ENCODE data around the gene TLCD1.
"Not testable (repeated sequence)": the region's sequence is repeated elsewhere in the genome, so short reads cannot be mapped to it uniquely, and the experiment has no call there.

Gene TLCD1

GRCh38 chr17:28746611-28747050 is 20.6 kb upstream of the TLCD1 start:
- DNase-seq, result no peak

- DNase-seq, result no peak
These were observed 19.9 kb upstream of the TLCD1 start for GRCh38 chr17:28745786-28746411.

- no peak for DNase-seq
These were observed 19.1 kb upstream of the TLCD1 start for GRCh38 chr17:28744972-28745785.

DNA sequence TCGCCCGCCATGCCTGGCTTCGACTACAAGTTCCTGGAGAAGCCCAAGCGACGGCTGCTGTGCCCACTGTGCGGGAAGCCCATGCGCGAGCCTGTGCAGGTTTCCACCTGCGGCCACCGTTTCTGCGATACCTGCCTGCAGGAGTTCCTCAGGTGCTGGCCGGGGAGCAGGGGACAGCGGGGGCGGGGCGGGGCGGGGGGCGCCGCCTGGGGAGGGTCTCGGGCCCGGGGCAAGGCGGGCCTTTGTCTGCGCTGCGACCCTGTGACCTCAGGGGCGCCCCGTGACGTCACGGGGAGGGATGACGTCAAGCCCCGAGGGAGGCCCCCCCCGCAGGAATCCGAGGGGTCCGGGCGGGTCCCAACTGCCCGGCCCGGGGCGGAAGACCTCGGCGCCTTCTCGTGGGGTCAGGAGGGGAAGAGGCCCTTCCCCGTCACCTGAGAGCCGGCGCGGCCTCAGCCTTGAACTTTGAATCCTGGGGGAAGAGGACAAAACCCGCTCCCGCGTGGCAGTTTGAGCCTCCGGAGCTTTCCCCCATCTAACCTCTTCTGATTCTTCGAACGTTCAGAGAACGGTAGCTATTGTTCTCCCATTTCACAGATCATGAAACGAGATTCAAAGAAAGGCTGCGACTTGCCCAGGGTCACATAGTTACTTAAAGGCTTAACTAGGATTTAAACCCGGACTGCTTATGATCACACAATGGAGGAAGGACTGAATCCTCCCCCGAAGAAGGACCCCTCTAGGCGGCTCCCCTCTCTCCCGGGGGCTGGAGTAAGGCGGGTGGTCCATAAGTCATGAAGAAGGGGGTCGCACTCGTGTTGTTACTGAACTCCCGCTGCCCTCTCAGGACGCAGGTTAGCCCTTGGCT is 18.3 kb upstream of the TLCD1 start:
- peak; percentile 49 for DNase-seq

DNA sequence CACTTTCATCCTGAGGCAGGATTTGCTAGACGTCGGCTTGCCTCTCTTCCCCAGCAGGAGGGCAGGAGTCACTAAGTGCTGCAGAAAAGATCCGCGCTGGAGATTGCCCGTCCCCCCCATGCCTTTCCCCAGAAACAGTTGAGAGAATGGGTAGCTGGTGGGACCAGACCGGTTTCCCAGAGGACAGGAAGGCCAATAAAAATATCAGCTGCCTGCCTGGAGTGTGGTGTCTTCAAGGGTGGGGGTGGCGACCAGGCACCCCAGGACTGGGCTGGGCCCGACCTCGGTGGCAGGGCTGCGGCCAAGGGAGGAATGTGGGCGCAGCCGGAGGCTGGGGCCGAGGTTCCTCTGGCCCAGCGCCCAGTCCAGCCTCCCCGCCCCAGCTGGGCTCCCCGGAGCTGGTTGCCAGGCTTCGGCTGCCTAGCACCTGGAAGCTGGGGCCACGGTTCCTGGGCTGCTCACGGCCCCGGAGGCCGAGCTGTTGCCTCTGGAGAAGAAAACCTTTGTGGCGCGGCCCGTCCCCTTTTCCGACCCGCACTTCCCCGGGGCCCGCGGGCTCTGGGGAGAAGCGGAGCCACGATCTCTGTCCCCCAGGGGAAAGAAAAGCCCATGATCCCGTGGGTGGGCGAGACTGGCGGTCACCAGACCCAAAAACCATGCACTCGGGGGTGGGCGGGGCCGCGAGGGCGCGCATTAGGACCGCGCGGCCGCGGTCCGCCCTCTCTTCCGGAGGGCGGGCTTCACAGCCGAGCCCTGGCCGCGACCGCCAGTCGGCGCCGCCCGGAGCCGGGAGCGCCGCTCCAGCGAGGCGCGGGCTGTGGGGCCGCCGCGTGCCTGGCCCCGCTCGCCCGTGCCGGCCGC is 17.4 kb upstream of the TLCD1 start, which contains the start of gene TRAF4:
TRAF4 (plus strand) TSS at position 769 of the 861 bp plus-strand sequence. CDS start 102 bp downstream, outside the sequence.
- peak; percentile 73 for DNase-seq

DNA sequence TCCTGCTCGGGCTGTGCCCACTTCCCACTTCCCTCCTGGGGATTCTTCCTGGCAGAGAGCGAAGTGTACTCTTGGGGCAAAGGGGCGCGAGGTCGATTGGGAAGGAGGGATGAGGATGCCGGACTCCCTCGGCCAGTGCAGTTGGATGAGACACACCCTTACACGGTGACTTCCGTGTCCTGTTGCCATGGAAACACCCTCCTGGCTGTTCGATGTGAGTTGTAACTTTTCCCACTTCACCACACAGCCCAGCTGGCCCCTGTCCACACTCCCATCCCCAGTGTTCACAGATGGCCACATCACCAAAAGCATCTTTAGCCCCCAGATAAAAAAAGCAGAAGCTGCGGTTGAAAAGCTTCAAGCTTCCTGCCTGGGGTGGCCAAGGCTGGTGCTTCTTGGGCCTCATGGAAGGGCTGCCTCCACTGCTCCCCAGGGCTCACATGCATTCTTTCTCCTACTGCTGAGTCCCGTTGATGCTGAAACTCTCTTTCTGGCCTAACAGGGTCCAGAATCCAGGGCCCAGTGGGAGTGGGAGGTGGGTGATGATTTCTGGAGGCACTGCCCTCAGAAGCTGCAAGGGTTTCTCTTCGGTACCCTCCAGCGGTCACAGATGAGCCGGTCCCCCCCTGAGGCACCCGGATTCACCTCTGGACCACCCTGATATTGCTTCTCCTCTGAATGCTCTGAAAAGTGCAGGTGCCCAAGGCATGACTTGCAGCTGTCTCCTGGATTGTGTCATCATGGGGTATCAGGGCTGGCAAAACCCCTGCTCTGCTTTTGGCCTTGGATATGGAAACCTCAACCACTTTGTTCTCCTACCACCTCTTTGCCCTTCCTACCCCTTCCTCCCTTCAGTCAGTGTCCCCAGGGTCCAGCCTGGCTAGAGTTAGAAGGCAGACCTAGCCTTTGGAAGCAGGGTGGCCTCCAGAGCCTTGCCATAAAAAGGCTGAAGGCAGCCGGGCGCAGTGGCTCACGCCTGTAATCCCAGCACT is 15.6 kb upstream of the TLCD1 start:
- no peak for DNase-seq

GRCh38 chr17:28740406-28741357 is 14.6 kb upstream of the TLCD1 start:
- DNase-seq, result no peak

GRCh38 chr17:28738680-28739384 is 12.8 kb upstream of the TLCD1 start:
- peak; percentile 67 for DNase-seq

DNA sequence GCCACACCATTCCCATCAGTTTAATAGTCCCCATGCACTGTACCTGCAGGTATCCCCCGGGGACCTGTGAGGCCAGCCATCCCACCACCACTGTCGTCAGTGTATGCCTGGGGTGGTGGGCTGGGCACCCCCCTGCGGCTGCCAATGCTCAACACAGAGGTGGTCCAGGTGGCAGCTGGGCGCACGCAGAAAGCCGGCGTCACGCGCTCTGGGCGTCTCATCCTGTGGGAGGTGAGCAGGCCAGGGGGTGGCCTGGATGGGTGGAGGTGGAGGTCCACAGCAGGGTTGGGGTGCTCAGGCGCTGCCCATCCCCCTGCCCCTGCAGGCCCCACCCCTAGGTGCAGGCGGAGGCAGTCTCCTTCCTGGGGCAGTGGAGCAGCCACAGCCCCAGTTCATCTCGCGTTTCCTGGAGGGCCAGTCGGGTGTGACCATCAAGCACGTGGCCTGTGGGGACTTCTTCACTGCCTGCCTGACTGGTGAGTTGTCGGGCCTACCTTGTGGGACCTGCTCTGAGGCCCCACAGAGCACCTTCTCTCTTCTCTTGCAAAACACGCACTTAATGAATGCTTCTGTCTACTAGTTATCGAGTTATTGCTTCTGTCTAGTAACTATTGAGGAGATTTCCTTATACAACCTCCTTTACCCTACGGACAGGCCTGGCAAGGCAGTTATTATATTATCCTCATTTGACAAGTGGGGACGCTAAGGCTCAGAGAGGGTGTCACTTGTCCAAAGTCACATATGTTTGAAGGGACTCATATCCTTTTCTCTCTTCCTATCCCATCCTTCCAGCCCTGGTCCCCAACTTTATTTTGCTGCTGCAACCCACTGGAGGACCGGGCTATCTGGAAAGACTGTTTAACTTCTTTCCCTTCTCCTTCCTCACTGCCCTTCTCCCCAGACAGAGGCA is 12.0 kb upstream of the TLCD1 start:
- DNase-seq, result no peak

DNA sequence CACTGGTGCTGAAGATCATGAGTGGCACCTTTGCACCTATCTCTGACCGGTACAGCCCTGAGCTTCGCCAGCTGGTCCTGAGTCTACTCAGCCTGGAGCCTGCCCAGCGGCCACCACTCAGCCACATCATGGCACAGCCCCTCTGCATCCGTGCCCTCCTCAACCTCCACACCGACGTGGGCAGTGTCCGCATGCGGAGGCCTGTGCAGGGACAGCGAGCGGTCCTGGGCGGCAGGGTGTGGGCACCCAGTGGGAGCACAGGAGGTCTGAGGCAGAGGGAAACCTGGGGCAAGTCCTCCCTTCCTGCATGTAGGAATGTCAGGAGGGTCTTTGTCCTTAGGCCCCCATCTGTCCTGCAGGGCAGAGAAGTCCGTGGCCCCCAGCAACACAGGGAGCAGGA is 11.3 kb upstream of the TLCD1 start:
- no peak for DNase-seq

- not testable (repeated sequence) for DNase-seq
These were observed 10.1 kb upstream of the TLCD1 start for GRCh38 chr17:28735913-28736769.

GRCh38 chr17:28735242-28735722 is 9.2 kb upstream of the TLCD1 start:
- no peak for DNase-seq

DNA sequence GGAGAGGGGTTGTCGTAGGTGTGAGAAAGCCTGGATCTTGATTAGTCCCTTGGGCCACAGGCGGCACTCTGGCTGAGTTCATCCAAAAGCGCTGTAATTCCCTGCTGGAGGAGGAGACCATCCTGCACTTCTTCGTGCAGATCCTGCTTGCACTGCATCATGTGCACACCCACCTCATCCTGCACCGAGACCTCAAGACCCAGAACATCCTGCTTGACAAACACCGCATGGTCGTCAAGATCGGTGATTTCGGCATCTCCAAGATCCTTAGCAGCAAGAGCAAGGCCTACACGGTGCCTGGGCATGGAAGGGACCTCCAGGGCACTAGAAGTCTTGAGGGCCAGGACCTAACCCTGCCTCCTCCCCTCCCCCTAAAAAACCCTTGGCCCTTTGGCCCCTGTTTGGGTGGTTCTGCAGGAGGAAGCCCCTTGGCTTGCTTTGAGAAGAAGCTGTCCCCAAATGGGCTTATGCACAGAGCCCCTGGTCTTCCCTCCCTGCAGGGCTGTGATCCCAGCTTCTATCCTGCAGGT is 8.7 kb upstream of the TLCD1 start:
- no peak for DNase-seq

- no peak for DNase-seq
These were observed 7.3 kb upstream of the TLCD1 start for GRCh38 chr17:28733346-28733745.

DNA sequence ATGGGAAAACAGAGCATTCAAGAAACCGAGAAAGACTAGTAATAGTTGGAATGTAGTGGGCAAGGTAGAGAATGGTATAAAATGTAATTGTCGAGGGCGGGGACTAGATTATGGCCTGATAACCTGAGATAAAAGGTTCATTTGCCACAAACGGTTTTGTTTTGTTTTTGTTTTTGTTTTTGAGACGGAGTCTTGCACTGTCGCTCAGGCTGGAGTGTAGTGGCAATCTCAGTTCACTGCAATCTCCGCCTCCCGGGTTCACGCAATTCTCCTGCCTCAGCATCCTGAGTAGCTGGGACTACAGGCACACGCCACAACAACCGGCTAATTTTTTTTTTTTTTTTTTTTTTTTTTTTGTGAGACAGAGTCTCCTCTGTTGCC is 3.9 kb upstream of the TLCD1 start:
- DNase-seq, result no peak

DNA sequence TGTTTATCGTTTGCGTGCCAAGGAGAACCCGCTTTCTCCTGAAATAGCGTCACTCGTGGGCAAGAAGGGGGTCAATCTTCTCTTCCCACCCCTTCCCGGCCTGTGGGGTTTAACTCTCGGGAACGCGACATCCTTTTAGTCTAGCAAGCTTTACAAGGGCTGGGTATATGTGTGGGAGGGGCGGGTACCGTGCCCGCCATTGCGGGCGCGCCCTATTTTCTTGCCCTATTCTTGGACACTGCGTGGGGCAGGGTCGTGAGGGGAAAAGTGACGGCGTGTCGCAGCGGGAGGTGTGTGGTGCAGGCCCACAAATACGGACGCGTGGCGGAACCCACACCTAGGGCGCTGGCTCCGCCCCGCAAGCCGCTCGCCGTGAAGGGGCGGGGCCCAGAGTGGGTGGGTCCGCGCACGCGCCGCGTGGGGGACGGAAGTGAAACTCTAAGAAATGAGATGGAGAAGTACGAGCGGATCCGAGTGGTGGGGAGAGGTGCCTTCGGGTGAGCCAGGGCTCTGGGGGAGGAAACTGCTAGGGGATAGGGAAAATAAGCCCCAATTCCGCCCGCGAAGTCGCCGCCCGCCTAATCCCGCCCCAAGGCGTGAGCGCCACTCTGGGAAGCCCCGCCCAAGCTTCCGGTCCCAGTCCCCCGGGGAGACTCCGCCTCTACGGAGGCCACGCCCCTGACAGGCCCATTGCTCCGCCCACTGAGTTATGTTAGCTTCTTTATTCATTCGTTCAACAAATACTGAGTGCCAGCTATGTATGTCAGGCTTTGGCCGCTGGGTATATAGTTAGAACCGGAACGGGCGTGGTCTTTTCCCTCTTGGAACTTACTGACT is 2.5 kb upstream of the TLCD1 start, which contains the start of gene NEK8:
NEK8 (plus strand) TSS at position 425 of the 837 bp plus-strand sequence; CDS start at position 451, 26 bp downstream.
- DNase-seq, result peak; percentile 95
